RKO (cell line): ENCODE results near the gene OPCML.

Experiments used
- DNase-seq: peaks from one replicate; pipeline ENCODE4 v3.0.0-alpha.2; 2016; ENCODE audit warnings: low spot score

The OPCML gene

GRCh38 chr11:133228471-133229329, 303.6 kb downstream of the OPCML start:
- DNase-seq, result no peak

- no peak for DNase-seq
Measured at GRCh38 chr11:133227632-133228111, 304.6 kb downstream of the OPCML start.

- no peak for DNase-seq
Measured at GRCh38 chr11:133224271-133224670, 308.0 kb downstream of the OPCML start.

GRCh38 chr11:133222425-133223330, 309.6 kb downstream of the OPCML start:
- no peak for DNase-seq

- DNase-seq, result no peak
Measured at GRCh38 chr11:133219543-133219942, 312.8 kb downstream of the OPCML start.

GRCh38 chr11:133216813-133217212, 315.5 kb downstream of the OPCML start:
- DNase-seq, result no peak

- DNase-seq, result no peak
Measured at GRCh38 chr11:133215596-133216230, 316.6 kb downstream of the OPCML start.

- no peak for DNase-seq
Measured at GRCh38 chr11:133214646-133215045, 317.7 kb downstream of the OPCML start.

GRCh38 chr11:133212201-133212600, 320.1 kb downstream of the OPCML start:
- DNase-seq, result no peak

- DNase-seq, result no peak
Measured at GRCh38 chr11:133207995-133208394, 324.3 kb downstream of the OPCML start.

GRCh38 chr11:133206313-133207005, 325.8 kb downstream of the OPCML start:
- DNase-seq, result no peak

GRCh38 chr11:133204158-133204557, 328.1 kb downstream of the OPCML start:
- DNase-seq, result no peak

GRCh38 chr11:133202816-133203215, 329.5 kb downstream of the OPCML start:
- no peak for DNase-seq

GRCh38 chr11:133198438-133198837, 333.9 kb downstream of the OPCML start:
- no peak for DNase-seq

GRCh38 chr11:133197425-133197824, 334.9 kb downstream of the OPCML start:
- peak; percentile 65 for DNase-seq

GRCh38 chr11:133191931-133192330, 340.4 kb downstream of the OPCML start:
- DNase-seq, result no peak

- no peak for DNase-seq
Measured at GRCh38 chr11:133181667-133182066, 350.6 kb downstream of the OPCML start.

GRCh38 chr11:133181066-133181465, 351.2 kb downstream of the OPCML start:
- no peak for DNase-seq

GRCh38 chr11:133180201-133180600, 352.1 kb downstream of the OPCML start:
- DNase-seq, result no peak

GRCh38 chr11:133176748-133177147, 355.6 kb downstream of the OPCML start:
- no peak for DNase-seq

- no peak for DNase-seq
Measured at GRCh38 chr11:133175103-133175502, 357.2 kb downstream of the OPCML start.
